HS-5 (cell line): ENCODE data around the gene SEPTIN3.

Experiments used
- DNase-seq: peaks from one replicate; pipeline ENCODE4 v3.0.0-alpha.2; 2012; ENCODE audit warnings: low read depth

Gene SEPTIN3

GRCh38 chr22:41975299-41976069 lies 6.2 kb downstream of the SEPTIN3 start:
- DNase-seq = no peak

GRCh38 chr22:41976070-41976901 lies 7.0 kb downstream of the SEPTIN3 start:
- DNase-seq = no peak

GRCh38 chr22:41976961-41977566 lies 7.8 kb downstream of the SEPTIN3 start:
- DNase-seq = no peak

- DNase-seq = no peak
These were observed 9.5 kb downstream of the SEPTIN3 start for GRCh38 chr22:41978732-41979131.

DNA sequence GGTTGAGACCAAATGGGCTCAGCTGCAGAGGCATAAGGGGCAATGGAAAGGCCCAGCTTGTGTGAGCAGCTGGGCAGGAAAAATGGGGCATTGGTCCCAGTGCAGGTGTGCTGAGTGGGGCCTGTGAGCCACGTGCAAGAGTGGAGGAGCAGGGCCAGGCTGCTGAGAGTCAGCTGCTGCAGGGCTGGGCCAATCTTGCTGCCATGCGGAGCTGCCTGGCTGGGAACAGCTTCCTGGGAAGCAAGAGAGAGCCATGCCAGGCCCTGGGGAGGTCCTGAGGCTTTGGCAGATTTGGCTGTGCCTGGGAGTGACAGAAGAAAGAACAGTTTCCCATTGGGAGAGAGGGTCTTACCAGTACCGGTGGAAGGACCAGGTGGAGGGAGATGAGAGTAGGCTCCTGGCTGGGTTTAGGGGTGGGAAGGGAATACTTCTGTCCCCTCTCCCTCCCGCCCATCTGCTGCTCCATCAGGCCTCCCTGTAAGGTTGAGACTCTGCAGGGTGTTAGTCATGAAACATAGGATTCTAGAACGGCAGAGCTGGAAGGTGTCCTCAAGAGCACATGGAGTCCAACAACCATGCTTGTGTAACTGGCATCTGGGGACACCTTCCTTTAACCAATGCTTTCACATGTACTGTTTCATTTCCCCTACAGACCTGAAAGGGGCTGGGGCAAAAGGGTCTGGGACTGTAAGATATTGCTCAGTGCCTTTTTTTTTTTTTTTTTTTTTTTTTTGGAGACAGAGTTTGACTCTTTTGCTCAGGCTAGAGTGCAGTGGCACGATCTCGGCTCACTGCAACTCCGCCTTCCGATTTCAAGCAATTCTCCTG lies 10.4 kb downstream of the SEPTIN3 start:
- no peak for DNase-seq

- no peak for DNase-seq
These were observed 13.6 kb downstream of the SEPTIN3 start for GRCh38 chr22:41982865-41983264.

DNA sequence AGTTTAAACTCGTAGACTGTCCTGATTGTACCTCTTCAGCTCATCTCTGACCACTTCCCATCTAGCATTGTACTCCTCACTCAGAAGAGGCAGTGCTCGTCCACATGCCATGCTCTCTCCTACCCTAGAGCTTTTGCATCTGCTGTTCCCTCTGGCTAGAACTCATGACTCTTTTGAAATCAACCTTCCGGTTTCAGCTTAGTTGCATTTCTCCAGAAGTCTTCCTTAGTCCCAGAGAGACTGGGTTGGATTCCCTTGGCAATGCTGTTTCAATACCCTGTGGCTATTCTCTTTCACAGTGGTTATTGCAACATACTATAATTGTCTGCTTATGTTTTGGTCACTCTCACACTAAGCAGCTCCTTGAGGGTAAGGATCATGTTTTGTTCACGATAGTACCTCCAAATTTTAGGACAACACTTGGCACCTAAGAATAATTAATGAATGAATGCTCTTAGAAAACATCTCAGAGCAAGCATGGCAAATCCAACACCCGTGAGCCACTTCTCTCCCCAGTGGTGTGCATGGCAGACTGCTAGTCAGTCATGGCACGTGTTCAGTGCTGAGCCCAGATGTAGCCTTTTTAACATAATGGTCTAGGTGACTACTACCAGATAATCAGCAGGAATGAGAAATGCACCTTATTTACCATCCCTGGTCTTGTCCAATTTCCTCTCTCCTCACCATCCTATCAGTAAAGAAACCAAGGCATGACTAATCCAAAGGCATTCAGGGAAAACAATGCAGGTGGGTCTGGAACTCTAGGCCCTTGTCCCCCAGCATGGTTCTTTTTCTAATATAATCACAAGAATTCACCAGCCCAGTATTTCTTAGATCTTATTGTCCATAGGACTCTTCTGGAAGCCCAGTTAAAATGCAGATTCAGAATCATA lies 14.5 kb downstream of the SEPTIN3 start:
- DNase-seq = no peak

- DNase-seq = no peak
These were observed 18.0 kb downstream of the SEPTIN3 start for GRCh38 chr22:41987276-41987675.

DNA sequence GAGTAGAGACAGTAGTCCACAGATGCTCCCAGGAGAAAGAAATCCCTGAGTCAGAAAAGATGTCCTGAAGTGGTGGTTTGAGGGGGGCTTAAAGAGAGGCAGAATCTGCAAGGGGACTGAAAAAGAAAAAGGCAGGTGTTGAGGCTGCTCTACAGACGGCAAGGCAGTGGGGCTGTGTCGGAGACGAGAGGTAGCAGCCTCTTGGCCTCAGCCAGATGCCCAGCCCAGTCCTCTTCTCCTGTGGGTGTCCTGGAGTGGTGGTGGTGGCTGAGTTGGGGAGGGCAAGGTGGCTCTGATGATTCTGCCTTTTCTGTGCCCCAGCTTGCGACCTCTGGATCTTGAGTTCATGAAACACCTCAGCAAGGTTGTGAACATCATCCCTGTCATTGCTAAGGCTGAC lies 20.0 kb downstream of the SEPTIN3 start:
- DNase-seq = no peak

- DNase-seq = no peak
These were observed 21.9 kb downstream of the SEPTIN3 start for GRCh38 chr22:41991111-41991510.

GRCh38 chr22:41992496-41992895 lies 23.3 kb downstream of the SEPTIN3 start:
- DNase-seq = no peak

GRCh38 chr22:41995211-41995610 lies 26.0 kb downstream of the SEPTIN3 start:
- DNase-seq = no peak

- no peak for DNase-seq
These were observed 27.6 kb downstream of the SEPTIN3 start for GRCh38 chr22:41996826-41997225.

- peak; percentile 50 for DNase-seq
These were observed 29.4 kb downstream of the SEPTIN3 start, which contains the start of gene WBP2NL for GRCh38 chr22:41998361-41999261. Gene WBP2NL, plus strand, starts transcription at chr22:41998788. Its CDS starts 31 bp downstream, at chr22:41998819.

DNA sequence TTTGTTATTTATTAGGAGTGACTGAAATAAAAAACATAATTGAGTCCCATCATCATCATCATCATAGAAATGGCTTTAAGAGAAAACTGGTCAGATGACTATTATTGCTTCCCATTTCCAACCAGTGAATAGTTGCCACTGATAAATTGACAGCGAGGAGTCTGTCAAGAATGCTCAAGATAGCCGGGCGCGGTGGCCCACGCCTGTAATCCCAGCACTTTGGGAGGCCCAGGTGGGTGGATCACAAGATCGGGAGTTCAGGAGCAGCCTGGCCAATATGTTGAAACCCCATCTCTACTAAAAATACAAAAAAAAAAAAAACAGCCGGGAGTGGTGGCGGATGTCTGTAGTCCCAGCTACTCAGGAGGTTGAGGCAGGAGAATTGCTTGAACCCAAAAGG lies 31.2 kb downstream of the SEPTIN3 start:
- no peak for DNase-seq

- DNase-seq = peak; percentile 13
These were observed 31.9 kb downstream of the SEPTIN3 start for GRCh38 chr22:42001121-42001520.

DNA sequence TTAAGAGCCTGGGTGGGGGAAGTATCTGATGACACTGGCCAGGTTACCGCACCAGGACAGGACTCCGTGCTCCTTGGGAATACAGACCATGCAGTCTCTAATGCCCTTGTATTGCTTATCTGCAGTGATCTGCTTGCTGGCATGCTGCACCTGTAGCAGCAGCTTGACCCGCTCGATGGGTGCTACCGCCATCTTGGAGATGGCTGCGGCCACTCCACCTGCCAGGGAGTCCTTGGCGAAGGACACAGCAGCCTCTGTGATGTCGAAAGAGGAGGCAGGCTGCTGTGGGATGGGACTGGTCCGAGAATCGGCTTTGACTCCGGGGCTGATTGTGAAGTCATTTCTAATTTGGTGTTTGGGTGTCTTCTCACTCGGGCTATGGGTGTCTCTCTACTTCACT lies 32.5 kb downstream of the SEPTIN3 start:
- no peak for DNase-seq

GRCh38 chr22:42007922-42008321 lies 38.7 kb downstream of the SEPTIN3 start:
- no peak for DNase-seq

DNA sequence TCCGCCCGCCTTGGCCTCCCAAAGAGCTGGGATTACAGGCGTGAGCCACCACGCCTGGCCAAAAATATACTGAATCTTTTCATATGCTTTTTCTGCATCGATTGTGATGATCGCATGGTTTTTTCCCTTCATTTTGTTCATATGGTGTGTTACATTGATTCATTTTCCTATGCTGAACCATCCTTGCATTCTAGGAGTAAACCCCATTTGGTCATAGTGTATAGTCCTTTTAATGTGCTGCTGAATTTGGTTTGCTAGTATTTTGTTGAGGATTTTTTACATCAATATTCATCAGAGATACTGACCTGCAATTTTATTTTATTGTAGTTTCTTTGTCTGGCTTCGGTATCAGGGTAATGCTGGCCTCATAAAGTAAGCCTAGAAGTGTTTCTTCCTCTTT lies 41.5 kb downstream of the SEPTIN3 start:
- no peak for DNase-seq

GRCh38 chr22:42013385-42013784 lies 44.1 kb downstream of the SEPTIN3 start:
- no peak for DNase-seq
